Measurements from ENCODE around the gene RGS4.
"Not testable (repeated sequence)": the region's sequence is repeated elsewhere in the genome, so short reads cannot be mapped to it uniquely, and the experiment has no call there.

Gene RGS4

DNA sequence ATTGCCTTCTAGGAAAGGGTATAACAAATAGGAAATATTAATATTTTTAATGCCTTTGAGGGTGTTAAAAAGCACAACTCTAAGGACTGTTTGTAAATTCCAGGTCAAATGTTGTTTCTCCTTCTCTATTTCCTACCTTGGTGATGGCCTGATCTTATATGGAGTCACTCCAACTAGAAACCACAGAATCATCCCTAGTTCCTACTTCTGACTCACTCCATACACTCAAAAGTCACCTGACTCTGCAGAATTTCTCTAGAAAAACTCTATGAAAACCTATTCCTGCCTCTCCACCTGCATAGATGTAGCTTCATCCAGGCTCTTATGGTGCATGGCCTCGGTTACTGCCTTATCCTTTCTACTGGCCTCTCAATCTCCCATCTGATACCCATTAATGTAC, 14.5 kb downstream of the RGS4 start:
- Histone ChIP-seq H3K4me1 (ENCODE audit: insufficient read depth, poor library complexity, severe bottlenecking) (no peaks in the 10 kb centered on the region), H3K4me3 (ENCODE audit: severe bottlenecking) (no peak overlapping the region), H3K9me3 (ENCODE audit: severe bottlenecking) (no peaks in the 10 kb centered on the region), H3K36me3 (ENCODE audit: low read depth) (no peaks in the 10 kb centered on the region), H3K27me3 (ENCODE audit: insufficient read depth, poor library complexity, severe bottlenecking) (no peaks in the 10 kb centered on the region), H3K27ac (ENCODE audit: poor library complexity, severe bottlenecking) (no peak overlapping the region)
- ATAC-seq (ENCODE audit: low read depth) = peak; percentile 59; the same call in 2 of the 3 replicates
- DNase-seq (ENCODE audit: low spot score) = no peak
- TF ChIP-seq, protein P1, sequence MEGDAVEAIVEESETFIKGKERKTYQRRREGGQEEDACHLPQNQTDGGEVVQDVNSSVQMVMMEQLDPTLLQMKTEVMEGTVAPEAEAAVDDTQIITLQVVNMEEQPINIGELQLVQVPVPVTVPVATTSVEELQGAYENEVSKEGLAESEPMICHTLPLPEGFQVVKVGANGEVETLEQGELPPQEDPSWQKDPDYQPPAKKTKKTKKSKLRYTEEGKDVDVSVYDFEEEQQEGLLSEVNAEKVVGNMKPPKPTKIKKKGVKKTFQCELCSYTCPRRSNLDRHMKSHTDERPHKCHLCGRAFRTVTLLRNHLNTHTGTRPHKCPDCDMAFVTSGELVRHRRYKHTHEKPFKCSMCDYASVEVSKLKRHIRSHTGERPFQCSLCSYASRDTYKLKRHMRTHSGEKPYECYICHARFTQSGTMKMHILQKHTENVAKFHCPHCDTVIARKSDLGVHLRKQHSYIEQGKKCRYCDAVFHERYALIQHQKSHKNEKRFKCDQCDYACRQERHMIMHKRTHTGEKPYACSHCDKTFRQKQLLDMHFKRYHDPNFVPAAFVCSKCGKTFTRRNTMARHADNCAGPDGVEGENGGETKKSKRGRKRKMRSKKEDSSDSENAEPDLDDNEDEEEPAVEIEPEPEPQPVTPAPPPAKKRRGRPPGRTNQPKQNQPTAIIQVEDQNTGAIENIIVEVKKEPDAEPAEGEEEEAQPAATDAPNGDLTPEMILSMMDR (IDR thresholded peaks at IDR 0.05; ENCODE audit: poor library complexity, severe bottlenecking) = no peak

GRCh38 chr1:163084330-163084729, 15.2 kb downstream of the RGS4 start:
- Histone ChIP-seq H3K36me3 (ENCODE audit: low read depth) (no peaks in the 10 kb centered on the region), H3K27ac (ENCODE audit: poor library complexity, severe bottlenecking) (no peak overlapping the region), H3K27me3 (ENCODE audit: insufficient read depth, poor library complexity, severe bottlenecking) (no peaks in the 10 kb centered on the region), H3K4me1 (ENCODE audit: insufficient read depth, poor library complexity, severe bottlenecking) (no peaks in the 10 kb centered on the region), H3K4me3 (ENCODE audit: severe bottlenecking) (no peak overlapping the region), H3K9me3 (ENCODE audit: severe bottlenecking) (no peaks in the 10 kb centered on the region)
- ATAC-seq (ENCODE audit: low read depth) (no peak), DNase-seq (ENCODE audit: low spot score) (no peak)
- TF ChIP-seq, protein P1 (IDR thresholded peaks at IDR 0.05; ENCODE audit: poor library complexity, severe bottlenecking) = no peak

- H3K27ac ChIP-seq (ENCODE audit: poor library complexity, severe bottlenecking) = no peak overlapping the region
- ATAC-seq (ENCODE audit: low read depth) (no peak), DNase-seq (ENCODE audit: low spot score) (no peak)
- TF ChIP-seq, protein P1 (IDR thresholded peaks at IDR 0.05; ENCODE audit: poor library complexity, severe bottlenecking) = no peak
- H3K27me3 ChIP-seq (ENCODE audit: insufficient read depth, poor library complexity, severe bottlenecking) = no peaks in the 10 kb centered on the region
- no peak overlapping the region for H3K4me3 ChIP-seq (ENCODE audit: severe bottlenecking)
- H3K4me1 ChIP-seq (ENCODE audit: insufficient read depth, poor library complexity, severe bottlenecking) = no peaks in the 10 kb centered on the region
- no peaks in the 10 kb centered on the region for H3K36me3 ChIP-seq (ENCODE audit: low read depth)
- no peaks in the 10 kb centered on the region for H3K9me3 ChIP-seq (ENCODE audit: severe bottlenecking)
These were observed 16.1 kb downstream of the RGS4 start for GRCh38 chr1:163085041-163085903.

DNA sequence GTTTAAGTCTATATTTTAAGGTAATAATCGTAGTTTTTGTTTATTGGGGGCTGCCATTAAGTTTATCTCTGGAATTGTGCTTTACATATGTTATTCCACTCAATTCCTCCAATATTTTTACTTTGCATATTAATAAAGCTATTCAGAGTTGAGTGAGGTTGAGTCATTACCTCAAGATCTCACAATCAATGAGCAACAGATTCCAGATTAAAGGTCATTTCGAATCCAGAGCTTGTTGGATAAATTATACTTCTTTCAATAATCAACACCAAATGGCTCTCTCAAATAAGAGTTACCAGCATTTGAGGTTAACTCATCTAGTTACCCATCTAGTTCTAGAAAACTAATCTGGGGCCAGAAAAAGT, 16.7 kb downstream of the RGS4 start:
- no peaks in the 10 kb centered on the region for H3K4me1 ChIP-seq (ENCODE audit: insufficient read depth, poor library complexity, severe bottlenecking)
- no peaks in the 10 kb centered on the region for H3K9me3 ChIP-seq (ENCODE audit: severe bottlenecking)
- no peaks in the 10 kb centered on the region for H3K27me3 ChIP-seq (ENCODE audit: insufficient read depth, poor library complexity, severe bottlenecking)
- H3K4me3 ChIP-seq (ENCODE audit: severe bottlenecking) = no peak overlapping the region
- no peak overlapping the region for H3K27ac ChIP-seq (ENCODE audit: poor library complexity, severe bottlenecking)
- no peaks in the 10 kb centered on the region for H3K36me3 ChIP-seq (ENCODE audit: low read depth)
- no peak for ATAC-seq (ENCODE audit: low read depth)
- TF ChIP-seq, protein P1 (IDR thresholded peaks at IDR 0.05; ENCODE audit: poor library complexity, severe bottlenecking) = no peak
- no peak for DNase-seq (ENCODE audit: low spot score)

DNA sequence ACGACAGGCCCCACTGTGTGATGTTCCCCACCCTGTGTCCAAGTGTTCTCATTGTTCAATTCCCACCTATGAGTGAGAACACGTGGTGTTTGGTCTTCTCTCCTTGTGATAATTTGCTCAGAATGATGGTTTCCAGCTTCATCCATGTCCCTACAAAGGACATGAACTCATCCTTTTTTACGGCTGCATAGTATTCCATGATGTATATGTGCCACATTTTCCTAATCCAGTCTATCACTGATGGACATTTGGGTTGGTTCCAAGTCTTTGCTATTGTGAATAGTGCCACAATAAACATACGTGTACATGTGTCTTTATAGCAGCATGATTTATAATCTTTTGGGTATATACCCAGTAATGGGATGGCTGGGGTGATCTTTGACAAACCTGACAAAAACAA, 20.0 kb downstream of the RGS4 start:
- H3K36me3 ChIP-seq (ENCODE audit: low read depth); ATAC-seq (ENCODE audit: low read depth); H3K4me1 ChIP-seq (ENCODE audit: insufficient read depth, poor library complexity, severe bottlenecking); DNase-seq (ENCODE audit: low spot score); H3K27ac ChIP-seq (ENCODE audit: poor library complexity, severe bottlenecking); H3K4me3 ChIP-seq (ENCODE audit: severe bottlenecking); H3K9me3 ChIP-seq (ENCODE audit: severe bottlenecking); H3K27me3 ChIP-seq (ENCODE audit: insufficient read depth, poor library complexity, severe bottlenecking): not testable (repeated sequence)

Measured in RWPE2 (cell line).